ENCODE results near the gene CCL5.
"Not testable (repeated sequence)": the region's sequence is repeated elsewhere in the genome, so short reads cannot be mapped to it uniquely, and the experiment has no call there.

The CCL5 gene

GRCh38 chr17:35898283-35899070 is 18.3 kb upstream of the CCL5 start:
- Histone ChIP-seq H3K27me3 (ENCODE audit: control insufficient read depth in 1 of 2, insufficient read depth in 2 of 2, low read length in 2 of 2) (no peaks in the 10 kb centered on the region), H3K9me3 (ENCODE audit: control insufficient read depth in 1 of 2, low read length in 2 of 2) (no peaks in the 10 kb centered on the region), H3K36me3 (ENCODE audit: control insufficient read depth in 1 of 2, insufficient read depth in 2 of 2, low read length in 2 of 2) (no peaks in the 10 kb centered on the region), H3K4me3 (ENCODE audit: low read depth in 1 of 2, low read length in 2 of 2) (no peak overlapping the region), H3K27ac (ENCODE audit: low read depth, low read length) (no peak overlapping the region), H3K4me1 (ENCODE audit: control insufficient read depth in 1 of 2, insufficient read depth in 2 of 2, low read length in 2 of 2) (peaks cover 0 to 23% of the 10 kb centered on the region in 2 donors), H3K9ac (ENCODE audit: low read depth in 1 of 2, low read length in 2 of 2) (no peak overlapping the region)

GRCh38 chr17:35897772-35898171 is 17.6 kb upstream of the CCL5 start:
- peaks cover 0 to 23% of the 10 kb centered on the region in 2 donors for H3K4me1 ChIP-seq (ENCODE audit: control insufficient read depth in 1 of 2, insufficient read depth in 2 of 2, low read length in 2 of 2)
- H3K36me3 ChIP-seq (ENCODE audit: control insufficient read depth in 1 of 2, insufficient read depth in 2 of 2, low read length in 2 of 2); H3K9me3 ChIP-seq (ENCODE audit: control insufficient read depth in 1 of 2, low read length in 2 of 2); H3K9ac ChIP-seq (ENCODE audit: low read depth in 1 of 2, low read length in 2 of 2); H3K4me3 ChIP-seq (ENCODE audit: low read depth in 1 of 2, low read length in 2 of 2); H3K27ac ChIP-seq (ENCODE audit: low read depth, low read length); H3K27me3 ChIP-seq (ENCODE audit: control insufficient read depth in 1 of 2, insufficient read depth in 2 of 2, low read length in 2 of 2): not testable (repeated sequence)

GRCh38 chr17:35895636-35896587 is 15.8 kb upstream of the CCL5 start:
- Histone ChIP-seq H3K27me3 (ENCODE audit: control insufficient read depth in 1 of 2, insufficient read depth in 2 of 2, low read length in 2 of 2) (no peaks in the 10 kb centered on the region), H3K4me3 (ENCODE audit: low read depth in 1 of 2, low read length in 2 of 2) (no peak overlapping the region), H3K9me3 (ENCODE audit: control insufficient read depth in 1 of 2, low read length in 2 of 2) (no peaks in the 10 kb centered on the region), H3K27ac (ENCODE audit: low read depth, low read length) (no peak overlapping the region), H3K9ac (ENCODE audit: low read depth in 1 of 2, low read length in 2 of 2) (no peak overlapping the region), H3K36me3 (ENCODE audit: control insufficient read depth in 1 of 2, insufficient read depth in 2 of 2, low read length in 2 of 2) (no peaks in the 10 kb centered on the region), H3K4me1 (ENCODE audit: control insufficient read depth in 1 of 2, insufficient read depth in 2 of 2, low read length in 2 of 2) (peaks cover 0 to 23% of the 10 kb centered on the region in 2 donors)

GRCh38 chr17:35894206-35894605 is 14.0 kb upstream of the CCL5 start:
- Histone ChIP-seq H3K4me1 (ENCODE audit: control insufficient read depth in 1 of 2, insufficient read depth in 2 of 2, low read length in 2 of 2) (peaks cover 0 to 24% of the 10 kb centered on the region in 2 donors), H3K27ac (ENCODE audit: low read depth, low read length) (no peak overlapping the region)

GRCh38 chr17:35893751-35894150 is 13.6 kb upstream of the CCL5 start:
- no peak overlapping the region for H3K9ac ChIP-seq (ENCODE audit: low read depth in 1 of 2, low read length in 2 of 2)
- no peak overlapping the region for H3K4me3 ChIP-seq (ENCODE audit: low read depth in 1 of 2, low read length in 2 of 2)
- no peaks in the 10 kb centered on the region for H3K36me3 ChIP-seq (ENCODE audit: control insufficient read depth in 1 of 2, insufficient read depth in 2 of 2, low read length in 2 of 2)
- peaks cover 0 to 20% of the 10 kb centered on the region in 2 donors for H3K4me1 ChIP-seq (ENCODE audit: control insufficient read depth in 1 of 2, insufficient read depth in 2 of 2, low read length in 2 of 2)
- no peaks in the 10 kb centered on the region for H3K27me3 ChIP-seq (ENCODE audit: control insufficient read depth in 1 of 2, insufficient read depth in 2 of 2, low read length in 2 of 2)
- no peaks in the 10 kb centered on the region for H3K9me3 ChIP-seq (ENCODE audit: control insufficient read depth in 1 of 2, low read length in 2 of 2)
- H3K27ac ChIP-seq (ENCODE audit: low read depth, low read length), result no peak overlapping the region

More at GRCh38 chr17:35894206-35894605, 14.0 kb upstream of the CCL5 start:
- Histone ChIP-seq H3K4me3 (ENCODE audit: low read depth in 1 of 2, low read length in 2 of 2) (no peak overlapping the region), H3K27me3 (ENCODE audit: control insufficient read depth in 1 of 2, insufficient read depth in 2 of 2, low read length in 2 of 2) (no peaks in the 10 kb centered on the region), H3K9ac (ENCODE audit: low read depth in 1 of 2, low read length in 2 of 2) (no peak overlapping the region), H3K36me3 (ENCODE audit: control insufficient read depth in 1 of 2, insufficient read depth in 2 of 2, low read length in 2 of 2) (no peaks in the 10 kb centered on the region), H3K9me3 (ENCODE audit: control insufficient read depth in 1 of 2, low read length in 2 of 2) (no peaks in the 10 kb centered on the region)

- Histone ChIP-seq H3K36me3 (ENCODE audit: control insufficient read depth in 1 of 2, insufficient read depth in 2 of 2, low read length in 2 of 2) (no peaks in the 10 kb centered on the region), H3K9ac (ENCODE audit: low read depth in 1 of 2, low read length in 2 of 2) (no peak overlapping the region), H3K27ac (ENCODE audit: low read depth, low read length) (no peak overlapping the region), H3K27me3 (ENCODE audit: control insufficient read depth in 1 of 2, insufficient read depth in 2 of 2, low read length in 2 of 2) (no peaks in the 10 kb centered on the region), H3K4me3 (ENCODE audit: low read depth in 1 of 2, low read length in 2 of 2) (no peak overlapping the region), H3K4me1 (ENCODE audit: control insufficient read depth in 1 of 2, insufficient read depth in 2 of 2, low read length in 2 of 2) (peaks cover 0 to 15% of the 10 kb centered on the region in 2 donors), H3K9me3 (ENCODE audit: control insufficient read depth in 1 of 2, low read length in 2 of 2) (no peaks in the 10 kb centered on the region)
These were observed 12.2 kb upstream of the CCL5 start for GRCh38 chr17:35892091-35893035.

- H3K9ac ChIP-seq (ENCODE audit: low read depth in 1 of 2, low read length in 2 of 2), result no peak overlapping the region
- no peaks in the 10 kb centered on the region for H3K9me3 ChIP-seq (ENCODE audit: control insufficient read depth in 1 of 2, low read length in 2 of 2)
- H3K27ac ChIP-seq (ENCODE audit: low read depth, low read length), result peak overlapping the region; percentile 26
- H3K4me3 ChIP-seq (ENCODE audit: low read depth in 1 of 2, low read length in 2 of 2), result no peak overlapping the region
- H3K36me3 ChIP-seq (ENCODE audit: control insufficient read depth in 1 of 2, insufficient read depth in 2 of 2, low read length in 2 of 2), result no peaks in the 10 kb centered on the region
- no peaks in the 10 kb centered on the region for H3K27me3 ChIP-seq (ENCODE audit: control insufficient read depth in 1 of 2, insufficient read depth in 2 of 2, low read length in 2 of 2)
- H3K4me1 ChIP-seq (ENCODE audit: control insufficient read depth in 1 of 2, insufficient read depth in 2 of 2, low read length in 2 of 2), result peaks cover 0 to 15% of the 10 kb centered on the region in 2 donors
These were observed 11.1 kb upstream of the CCL5 start for GRCh38 chr17:35891269-35891668.

GRCh38 chr17:35890774-35891155 is 10.6 kb upstream of the CCL5 start:
- no peaks in the 10 kb centered on the region for H3K9me3 ChIP-seq (ENCODE audit: control insufficient read depth in 1 of 2, low read length in 2 of 2)
- H3K36me3 ChIP-seq (ENCODE audit: control insufficient read depth in 1 of 2, insufficient read depth in 2 of 2, low read length in 2 of 2), result no peaks in the 10 kb centered on the region
- H3K27me3 ChIP-seq (ENCODE audit: control insufficient read depth in 1 of 2, insufficient read depth in 2 of 2, low read length in 2 of 2), result no peaks in the 10 kb centered on the region
- H3K4me3 ChIP-seq (ENCODE audit: low read depth in 1 of 2, low read length in 2 of 2), result no peak overlapping the region
- H3K4me1 ChIP-seq (ENCODE audit: control insufficient read depth in 1 of 2, insufficient read depth in 2 of 2, low read length in 2 of 2), result peaks cover 0 to 13% of the 10 kb centered on the region in 2 donors
- H3K9ac ChIP-seq (ENCODE audit: low read depth in 1 of 2, low read length in 2 of 2), result no peak overlapping the region
- H3K27ac ChIP-seq (ENCODE audit: low read depth, low read length), result no peak overlapping the region

- no peak overlapping the region for H3K9ac ChIP-seq (ENCODE audit: low read depth in 1 of 2, low read length in 2 of 2)
- no peak overlapping the region for H3K4me3 ChIP-seq (ENCODE audit: low read depth in 1 of 2, low read length in 2 of 2)
- H3K27ac ChIP-seq (ENCODE audit: low read depth, low read length), result no peak overlapping the region
- no peaks in the 10 kb centered on the region for H3K9me3 ChIP-seq (ENCODE audit: control insufficient read depth in 1 of 2, low read length in 2 of 2)
- no peaks in the 10 kb centered on the region for H3K36me3 ChIP-seq (ENCODE audit: control insufficient read depth in 1 of 2, insufficient read depth in 2 of 2, low read length in 2 of 2)
- H3K27me3 ChIP-seq (ENCODE audit: control insufficient read depth in 1 of 2, insufficient read depth in 2 of 2, low read length in 2 of 2), result no peaks in the 10 kb centered on the region
- H3K4me1 ChIP-seq (ENCODE audit: control insufficient read depth in 1 of 2, insufficient read depth in 2 of 2, low read length in 2 of 2), result peaks cover 0 to 7% of the 10 kb centered on the region in 2 donors
These were observed 9.9 kb upstream of the CCL5 start for GRCh38 chr17:35889818-35890773.

All from duodenal mucosa (tissue), 2 donors.